Measurements from ENCODE around the gene MISFA. TPM values are rescaled to one million over a fixed set of nuclear protein-coding genes. Genes with fewer than 3 reads are reported as not detected.
"Not testable (repeated sequence)": the region's sequence is repeated elsewhere in the genome, so short reads cannot be mapped to it uniquely, and the experiment has no call there.

Gene MISFA
- under 1 TPM in 5 of 6 donors, not detected in 1; 0.43 to 0.94 (median 0.51) TPM for polyA plus RNA-seq (ENCODE audit: low read depth in 6 of 6)

DNA sequence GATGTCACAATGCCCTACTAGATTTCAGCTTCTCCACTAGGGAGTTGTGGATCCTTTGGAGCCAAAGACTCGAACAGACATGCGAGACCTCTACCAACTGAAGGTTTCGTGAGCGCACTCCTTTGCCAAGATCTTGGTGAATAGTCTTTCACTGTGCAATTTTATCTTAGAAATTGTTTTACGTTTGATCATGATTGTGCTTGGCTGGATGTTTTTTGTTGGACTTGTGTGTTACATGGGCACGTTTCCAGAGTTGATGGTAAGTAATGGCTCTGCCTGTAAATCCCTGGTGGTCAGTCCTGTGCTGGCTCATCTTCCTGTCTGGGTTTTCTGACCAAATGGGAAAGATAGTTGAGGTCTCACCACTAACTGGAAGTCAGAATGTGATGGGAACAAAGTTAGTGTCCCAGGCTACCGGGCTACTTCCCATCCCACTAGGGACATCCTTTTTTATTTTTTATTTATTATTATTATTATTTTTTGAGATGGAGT lies at the start of gene MISFA:
TSS of gene MISFA (plus strand) at position 51 of the 492 bp plus-strand sequence. CDS start at position 191, 140 bp downstream.
- ATAC-seq (ENCODE audit: low read depth in 2 of 2) = no peak
- H3K36me3 Mint-ChIP-seq = no peaks in the 10 kb centered on the region
- no peak within 1 kb of the TSS for H3K4me3 Mint-ChIP-seq
- no peak for DNase-seq
- no peaks in the 10 kb centered on the region for H3K27me3 Mint-ChIP-seq
- H3K9me3 Mint-ChIP-seq = no peaks in the 10 kb centered on the region
- no peaks in the 10 kb centered on the region for H3K4me1 Mint-ChIP-seq
- peak within 1 kb of the TSS in 1 of 6 donors; percentile 45 for H3K27ac Mint-ChIP-seq

DNA sequence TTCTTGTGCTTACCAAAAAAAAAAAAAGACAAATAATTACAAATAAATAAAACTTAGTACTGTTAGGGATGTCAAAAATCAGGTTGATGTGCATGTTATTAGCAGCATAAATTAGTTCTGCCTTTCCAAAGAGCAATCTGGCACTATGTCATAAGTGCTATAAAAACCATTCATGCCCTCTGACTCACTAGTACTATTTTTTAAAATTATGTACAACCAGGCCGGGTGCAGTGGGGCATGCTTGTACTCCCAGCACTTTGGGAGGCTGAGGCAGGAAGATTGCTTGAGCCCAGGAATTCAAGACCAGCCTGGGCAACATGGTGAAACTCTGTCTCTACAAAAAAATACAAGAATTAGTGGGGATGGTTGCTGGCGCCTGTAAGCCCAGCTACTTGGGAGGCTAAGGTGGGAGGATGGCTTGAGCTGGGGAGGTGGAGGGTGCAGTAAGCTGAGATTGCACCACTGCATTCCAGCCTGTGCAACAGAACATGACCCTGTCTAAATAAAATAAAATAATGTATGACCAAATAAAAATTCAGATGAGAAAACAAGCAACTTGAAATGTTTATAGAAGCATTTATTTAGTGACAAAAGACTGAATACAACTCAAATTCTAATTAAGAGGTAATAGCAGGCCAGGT lies 36.4 kb upstream of the MISFA start:
- H3K27me3 Mint-ChIP-seq = no peaks in the 10 kb centered on the region
- no peak overlapping the region for H3K27ac Mint-ChIP-seq
- H3K4me1 Mint-ChIP-seq = no peaks in the 10 kb centered on the region
- DNase-seq (no peak), ATAC-seq (ENCODE audit: low read depth in 2 of 2) (no peak)
- H3K4me3 Mint-ChIP-seq = no peak overlapping the region
- H3K9me3 Mint-ChIP-seq = no peaks in the 10 kb centered on the region
- H3K36me3 Mint-ChIP-seq = peaks cover 0 to 5% of the 10 kb centered on the region in 2 donors

DNA sequence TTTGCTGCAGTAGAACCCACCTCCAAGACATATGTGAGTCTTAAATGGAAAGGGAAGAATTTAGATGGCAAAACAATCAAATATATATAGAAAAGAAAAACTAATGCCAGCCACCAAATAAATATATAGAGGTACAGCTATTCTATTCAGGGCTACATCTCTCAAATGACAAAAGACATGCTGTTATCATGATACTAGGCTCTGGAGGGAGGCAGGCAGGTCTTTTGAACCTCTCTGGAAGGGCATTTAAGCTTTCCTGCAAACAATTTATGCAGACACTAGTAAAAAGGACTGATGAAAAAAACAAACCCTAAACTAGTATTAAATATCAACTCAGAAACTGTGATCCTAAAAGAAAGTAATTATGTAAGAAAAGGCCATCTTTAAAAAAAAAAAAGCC lies 35.4 kb upstream of the MISFA start:
- Mint-ChIP-seq H3K36me3 (peaks cover 0 to 5% of the 10 kb centered on the region in 2 donors), H3K4me1 (no peaks in the 10 kb centered on the region), H3K27ac (peak overlapping the region in 2 of 6 donors; percentile 12 to 28), H3K9me3 (no peaks in the 10 kb centered on the region), H3K4me3 (no peak overlapping the region), H3K27me3 (no peaks in the 10 kb centered on the region)
- ATAC-seq (ENCODE audit: low read depth in 2 of 2) = no peak
- DNase-seq = no peak

DNA sequence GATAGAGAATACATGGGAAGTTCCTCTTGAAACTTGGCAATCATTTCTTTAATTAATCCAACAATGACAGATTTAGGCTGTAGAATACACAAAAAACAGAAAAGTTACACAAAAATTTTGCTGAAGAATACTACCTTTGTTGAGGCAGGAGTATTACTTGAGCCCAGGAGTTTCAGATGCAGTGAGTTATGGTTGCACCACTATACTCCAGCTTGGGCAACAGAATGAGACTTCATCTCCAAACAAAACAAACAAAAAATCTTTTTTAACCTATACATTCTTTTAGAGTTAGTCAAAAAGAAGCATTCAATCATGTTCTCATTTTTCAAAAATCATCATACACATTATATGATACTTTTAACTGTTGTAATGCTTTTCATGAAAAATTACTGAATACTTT lies 33.2 kb upstream of the MISFA start:
- H3K36me3 Mint-ChIP-seq = peaks cover 4 to 10% of the 10 kb centered on the region in 2 donors
- no peaks in the 10 kb centered on the region for H3K9me3 Mint-ChIP-seq
- H3K4me1 Mint-ChIP-seq = peaks cover 0 to 2% (median 0%) of the 10 kb centered on the region in 3 donors
- no peak for ATAC-seq (ENCODE audit: low read depth in 2 of 2)
- H3K27ac Mint-ChIP-seq = no peak overlapping the region
- H3K27me3 Mint-ChIP-seq = no peaks in the 10 kb centered on the region
- DNase-seq = no peak
- H3K4me3 Mint-ChIP-seq = no peak overlapping the region

DNA sequence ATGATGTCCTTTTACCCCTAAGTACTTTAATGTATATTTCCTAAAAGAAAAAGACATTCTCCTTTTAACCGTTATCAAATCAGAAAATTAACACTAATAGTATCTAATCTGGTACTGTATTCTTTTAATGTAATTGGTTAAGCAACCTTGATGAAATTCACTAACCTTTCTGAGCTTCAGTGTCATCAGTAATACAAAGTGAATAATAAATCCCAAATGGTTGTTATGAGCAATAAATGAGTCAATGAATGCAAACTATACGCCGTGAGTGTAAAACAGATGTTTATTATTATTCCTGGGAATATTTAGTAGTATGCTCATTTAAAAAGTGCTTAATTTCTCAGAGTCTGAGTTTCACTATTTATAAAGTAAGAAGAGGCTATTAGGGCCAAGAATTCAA lies 32.5 kb upstream of the MISFA start:
- Mint-ChIP-seq H3K4me1 (peaks cover 0 to 4% (median 0%) of the 10 kb centered on the region in 3 donors), H3K36me3 (peaks cover 8 to 14% of the 10 kb centered on the region in 2 donors), H3K9me3 (no peaks in the 10 kb centered on the region), H3K4me3 (no peak overlapping the region), H3K27ac (peak overlapping the region in 1 of 6 donors; percentile 8), H3K27me3 (no peaks in the 10 kb centered on the region)
- DNase-seq (no peak), ATAC-seq (ENCODE audit: low read depth in 2 of 2) (no peak)

DNA sequence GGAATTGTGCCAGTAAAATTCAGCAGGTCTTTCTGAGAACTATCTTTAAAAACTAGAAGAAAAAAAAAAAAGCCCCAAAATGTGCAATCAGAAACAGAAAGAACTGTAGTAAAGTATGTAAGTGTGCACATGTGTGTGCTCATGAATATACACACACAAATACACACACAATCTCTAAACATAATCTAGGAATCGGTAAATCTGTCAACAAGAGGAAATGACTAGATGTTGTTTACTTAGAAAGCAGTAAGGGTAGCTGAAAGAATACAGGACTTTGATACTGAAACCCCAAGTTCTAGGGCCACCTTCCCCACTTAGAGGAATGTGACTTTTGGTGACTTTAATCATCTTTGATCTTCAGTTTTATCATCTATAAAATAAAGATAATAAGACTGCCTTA lies 24.2 kb upstream of the MISFA start:
- no peak overlapping the region for H3K27ac Mint-ChIP-seq
- no peak overlapping the region for H3K4me3 Mint-ChIP-seq
- H3K36me3 Mint-ChIP-seq = peaks cover 14 to 16% of the 10 kb centered on the region in 2 donors
- no peaks in the 10 kb centered on the region for H3K9me3 Mint-ChIP-seq
- H3K4me1 Mint-ChIP-seq = peaks cover 0 to 4% (median 0%) of the 10 kb centered on the region in 3 donors
- no peak for DNase-seq
- H3K27me3 Mint-ChIP-seq = no peaks in the 10 kb centered on the region
- ATAC-seq (ENCODE audit: low read depth in 2 of 2) = no peak

DNA sequence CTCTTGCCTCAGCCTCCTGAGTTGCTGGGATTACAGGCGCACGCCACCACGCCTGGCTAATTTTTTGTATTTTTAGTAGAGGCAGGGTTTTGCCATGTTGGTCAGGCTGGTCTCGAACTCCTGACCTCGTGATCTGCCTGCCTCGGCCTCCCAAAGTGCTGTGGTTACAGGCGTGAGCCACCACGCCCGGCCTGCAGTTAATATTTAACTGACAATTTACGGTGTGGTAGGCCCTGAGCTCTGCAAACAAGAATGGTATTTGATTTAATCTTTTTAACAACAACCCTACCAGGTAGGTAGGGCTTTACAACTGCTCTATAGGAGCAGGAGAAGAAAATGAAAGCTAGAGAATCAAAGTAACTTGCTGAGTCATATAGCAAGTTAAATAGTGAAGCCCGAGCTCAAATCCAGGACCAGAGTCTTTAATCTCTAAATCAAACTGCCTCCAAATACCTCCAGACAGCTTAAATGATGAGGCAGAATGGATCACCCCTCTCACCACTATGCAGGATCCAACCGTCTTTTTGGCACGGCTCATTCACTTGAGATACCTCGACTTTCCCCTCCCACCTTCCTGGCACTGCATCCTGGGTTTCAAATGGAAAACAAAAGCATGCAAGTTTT lies 20.5 kb upstream of the MISFA start:
- Mint-ChIP-seq H3K36me3 (peaks cover 0 to 5% of the 10 kb centered on the region in 2 donors), H3K27me3 (no peaks in the 10 kb centered on the region), H3K27ac (peak overlapping the region in 1 of 6 donors; percentile 47), H3K9me3 (no peaks in the 10 kb centered on the region), H3K4me3 (no peak overlapping the region), H3K4me1 (no peaks in the 10 kb centered on the region)
- no peak for DNase-seq
- ATAC-seq (ENCODE audit: low read depth in 2 of 2) = no peak

DNA sequence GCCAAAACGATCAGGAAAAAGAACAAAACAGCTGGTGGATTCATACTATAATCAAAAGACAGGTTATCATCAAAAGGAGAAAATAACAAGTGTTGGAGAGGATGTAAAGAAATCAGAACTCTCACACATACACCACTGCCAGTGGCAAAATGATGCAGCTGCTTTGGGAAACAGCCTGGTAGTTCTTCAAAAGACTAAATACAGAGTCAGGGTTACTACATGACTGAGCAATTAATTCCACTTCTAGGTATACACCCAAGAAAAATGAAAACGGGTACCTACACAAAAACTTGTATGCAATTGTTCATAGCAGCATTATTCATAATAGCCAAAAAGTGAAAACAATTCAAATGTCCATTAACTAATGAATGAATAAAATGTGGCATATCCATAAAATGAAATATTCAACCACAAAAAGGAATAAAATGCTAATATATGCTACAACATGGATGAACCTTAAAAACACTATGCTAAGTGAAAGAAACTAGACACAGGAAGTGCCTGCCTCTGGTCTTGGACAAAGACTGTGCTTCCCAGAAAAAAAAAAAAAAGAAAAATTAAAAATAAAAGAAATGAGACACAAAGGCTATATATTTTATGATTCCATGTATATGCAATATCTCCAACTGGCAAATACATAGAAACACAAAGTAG lies 19.3 kb upstream of the MISFA start:
- Mint-ChIP-seq H3K9me3 (no peaks in the 10 kb centered on the region), H3K4me1 (no peaks in the 10 kb centered on the region), H3K27ac (no peak overlapping the region), H3K27me3 (no peaks in the 10 kb centered on the region), H3K4me3 (no peak overlapping the region), H3K36me3 (peaks cover 0 to 5% of the 10 kb centered on the region in 2 donors)
- ATAC-seq (ENCODE audit: low read depth in 2 of 2) = no peak
- no peak for DNase-seq

DNA sequence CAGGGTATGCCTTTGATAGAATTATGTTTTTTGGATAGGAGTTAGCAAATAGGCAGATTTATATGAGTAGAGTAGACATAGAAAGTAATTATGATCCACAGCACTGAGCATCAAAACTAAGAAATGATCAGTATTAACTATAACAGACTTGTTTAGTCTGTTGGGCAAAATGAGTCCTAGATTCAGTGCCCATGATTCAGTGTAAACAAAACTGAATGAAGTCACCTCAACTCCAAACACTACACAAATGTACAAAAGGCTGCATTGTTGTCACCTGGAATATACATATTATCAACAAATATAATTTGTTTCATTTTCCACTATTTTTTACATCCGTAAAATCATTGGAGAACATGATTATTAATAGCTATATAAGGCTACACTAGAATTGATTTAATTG lies 17.8 kb upstream of the MISFA start:
- no peak for DNase-seq
- no peaks in the 10 kb centered on the region for H3K27me3 Mint-ChIP-seq
- ATAC-seq (ENCODE audit: low read depth in 2 of 2) = no peak
- no peak overlapping the region for H3K27ac Mint-ChIP-seq
- H3K4me1 Mint-ChIP-seq = no peaks in the 10 kb centered on the region
- H3K36me3 Mint-ChIP-seq = peaks cover 0 to 5% of the 10 kb centered on the region in 2 donors
- H3K4me3 Mint-ChIP-seq = no peak overlapping the region
- H3K9me3 Mint-ChIP-seq = no peaks in the 10 kb centered on the region

DNA sequence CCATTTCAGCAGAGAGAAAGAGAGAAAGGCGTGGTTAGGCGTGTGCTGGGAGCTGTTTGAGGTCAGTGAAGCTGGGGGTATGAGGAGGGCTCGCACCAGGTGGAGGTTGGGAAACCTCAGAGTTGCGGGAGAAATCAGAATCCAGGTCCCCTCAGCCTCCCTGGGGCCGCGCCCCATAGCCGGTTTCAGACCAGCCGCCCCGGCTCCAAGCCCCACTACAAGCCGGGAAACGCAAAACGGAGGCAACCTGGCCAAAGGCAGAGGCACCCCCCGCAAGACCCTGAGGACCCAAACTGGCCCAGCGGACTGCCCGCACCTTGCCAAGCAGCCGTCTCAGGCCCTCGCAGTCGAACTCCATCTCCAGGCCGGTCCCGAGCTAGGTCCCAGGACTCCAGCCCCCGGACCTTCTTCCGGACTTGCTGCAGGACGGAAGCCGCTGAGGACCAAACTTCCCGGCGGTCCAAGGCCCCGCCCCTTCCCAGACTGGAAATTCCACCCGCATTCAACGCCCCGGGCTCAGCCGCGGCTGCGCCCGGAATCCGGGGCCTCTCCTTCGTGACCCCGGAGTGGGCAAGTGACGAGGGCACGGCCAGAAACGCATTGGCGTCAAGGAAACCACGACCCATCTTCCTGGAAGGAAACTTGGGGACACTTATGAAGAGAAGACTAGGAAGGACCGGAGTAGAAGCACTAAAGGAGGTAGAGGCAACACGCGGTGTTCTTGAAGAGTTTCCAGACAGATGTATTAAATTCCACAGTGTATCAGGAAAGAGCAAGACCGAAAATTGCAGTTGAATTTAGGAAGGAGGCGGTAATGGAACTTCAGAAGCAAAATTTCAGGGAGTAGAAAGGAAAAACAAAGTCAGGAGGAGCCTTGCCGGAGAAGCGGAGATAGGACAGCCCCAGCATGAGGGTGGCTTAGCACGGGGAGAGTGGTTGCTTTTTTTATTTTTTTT lies 11.0 kb upstream of the MISFA start, which contains the start of gene UEVLD:
TSS of gene UEVLD (minus strand) at position 438 of the 956 bp plus-strand sequence. CDS start at position 358, 80 bp downstream.
- no peaks in the 10 kb centered on the region for H3K36me3 Mint-ChIP-seq
- ATAC-seq (ENCODE audit: low read depth in 2 of 2) = peak; percentile 47 to 52
- no peak within 1 kb of the TSS for H3K4me3 Mint-ChIP-seq
- peaks cover 0 to 4% (median 0%) of the 10 kb centered on the region in 3 donors for H3K4me1 Mint-ChIP-seq
- H3K27me3 Mint-ChIP-seq = no peaks in the 10 kb centered on the region
- H3K27ac Mint-ChIP-seq = no peak within 1 kb of the TSS
- H3K9me3 Mint-ChIP-seq = no peaks in the 10 kb centered on the region
- peak; percentile 47 for DNase-seq

DNA sequence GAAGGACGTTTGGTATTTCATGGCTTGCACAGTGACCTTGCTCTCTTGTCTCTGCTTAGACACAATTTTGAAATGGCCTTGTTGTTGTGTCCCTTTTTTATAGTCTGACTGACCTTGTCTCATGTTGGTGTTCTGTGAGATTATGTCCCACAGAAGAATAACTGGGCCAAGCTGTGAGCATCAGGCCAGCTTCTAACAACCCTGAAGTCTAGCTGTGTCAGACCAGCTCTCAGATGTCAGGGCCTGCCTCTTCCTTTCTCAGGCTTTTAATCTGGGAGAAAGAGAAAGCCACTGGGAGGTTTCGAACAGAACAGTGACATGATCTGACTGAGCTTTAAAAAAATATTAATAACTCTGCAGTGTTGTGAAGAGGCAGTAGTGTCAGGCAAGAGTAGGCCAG lies 9.0 kb upstream of the MISFA start:
- H3K4me3 Mint-ChIP-seq = peak overlapping the region in 1 of 8 donors; percentile 41
- no peaks in the 10 kb centered on the region for H3K9me3 Mint-ChIP-seq
- peaks cover 0 to 4% (median 0%) of the 10 kb centered on the region in 3 donors for H3K4me1 Mint-ChIP-seq
- H3K36me3 Mint-ChIP-seq = no peaks in the 10 kb centered on the region
- no peaks in the 10 kb centered on the region for H3K27me3 Mint-ChIP-seq
- H3K27ac Mint-ChIP-seq = peak overlapping the region in 3 of 6 donors; percentile 6 to 43 (median 17)
- DNase-seq (no peak), ATAC-seq (ENCODE audit: low read depth in 2 of 2) (no peak)

DNA sequence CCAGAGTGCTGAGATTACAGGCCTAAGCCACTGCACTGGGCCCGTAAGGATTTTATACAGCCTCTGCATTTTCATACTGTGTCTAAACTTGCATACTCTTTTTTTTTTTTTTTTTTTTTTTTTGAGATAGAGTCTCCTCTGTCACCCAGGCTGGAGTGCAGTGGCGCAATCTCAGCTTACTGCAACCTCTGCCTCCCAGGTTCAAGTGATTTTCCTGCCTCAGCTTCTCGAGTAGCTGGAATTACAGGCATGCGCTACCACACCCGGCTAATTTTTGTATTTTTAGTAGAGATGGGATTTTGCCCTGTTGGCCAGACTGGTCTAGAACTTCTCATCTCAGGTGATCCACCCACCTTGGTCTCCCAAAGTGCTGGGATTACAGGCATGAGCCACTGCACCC lies 5.5 kb upstream of the MISFA start:
- H3K27me3 Mint-ChIP-seq; H3K9me3 Mint-ChIP-seq; H3K36me3 Mint-ChIP-seq; H3K27ac Mint-ChIP-seq; H3K4me1 Mint-ChIP-seq; ATAC-seq (ENCODE audit: low read depth in 2 of 2); DNase-seq; H3K4me3 Mint-ChIP-seq: not testable (repeated sequence)

All from naive B cell (primary cell).